GM12865 (cell line): Measurements from ENCODE around the gene GCAT.
A peak's percentile ranks its signal among the peaks of the same experiment; 100 is the strongest.

Experiments used
- DNase-seq: peaks from one replicate; pipeline ENCODE4 v3.0.0; 2010; ENCODE audit warnings: low read depth
- H3K4me3 ChIP-seq: 2 replicates; pipeline ENCODE4 v1.5.1; 2011; ENCODE audit warnings: mild to moderate bottlenecking, low read depth, low read length, control low read depth
- TF ChIP-seq, protein P1 (sequence below): IDR thresholded peaks from 2 replicates; pipeline ENCODE4 v1.5.1; 2011; ENCODE audit warnings: low read length, control low read depth, low read depth, inconsistent platforms; ENCODE audit not compliant: insufficient read depth; ENCODE audit errors: missing control alignments

Gene GCAT

DNA sequence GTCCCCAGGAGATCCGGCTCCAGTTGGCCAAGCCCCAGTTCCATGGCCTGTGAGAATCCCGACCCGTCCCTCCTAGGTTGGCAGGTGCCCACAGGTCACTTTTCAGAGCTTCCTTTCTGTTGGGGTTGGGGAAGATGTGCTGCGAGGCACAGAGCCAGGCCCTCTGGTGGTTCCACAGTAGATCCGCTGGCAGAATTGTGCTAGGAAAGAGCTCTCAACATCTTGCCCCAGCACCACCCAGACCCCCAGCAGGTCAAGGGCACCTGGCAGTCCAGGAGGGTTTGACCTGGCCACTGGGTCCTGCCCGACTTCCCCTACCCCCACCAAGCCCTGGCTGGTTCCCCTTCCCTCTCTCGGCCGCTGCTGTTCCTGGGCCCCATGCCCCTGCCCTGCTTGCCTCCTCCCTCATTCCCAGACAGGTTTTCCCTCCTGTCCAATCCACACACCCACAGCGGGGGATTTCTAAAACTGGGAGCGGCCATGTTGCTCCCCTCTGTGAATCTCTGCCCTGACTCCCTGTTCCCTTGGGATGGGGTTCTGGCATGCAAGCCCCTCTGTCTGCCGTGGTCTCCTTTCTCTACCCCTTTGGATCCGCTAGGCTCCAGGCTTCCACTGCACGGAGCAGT lies 26.2 kb upstream of the GCAT start:
- TF ChIP-seq, protein P1, sequence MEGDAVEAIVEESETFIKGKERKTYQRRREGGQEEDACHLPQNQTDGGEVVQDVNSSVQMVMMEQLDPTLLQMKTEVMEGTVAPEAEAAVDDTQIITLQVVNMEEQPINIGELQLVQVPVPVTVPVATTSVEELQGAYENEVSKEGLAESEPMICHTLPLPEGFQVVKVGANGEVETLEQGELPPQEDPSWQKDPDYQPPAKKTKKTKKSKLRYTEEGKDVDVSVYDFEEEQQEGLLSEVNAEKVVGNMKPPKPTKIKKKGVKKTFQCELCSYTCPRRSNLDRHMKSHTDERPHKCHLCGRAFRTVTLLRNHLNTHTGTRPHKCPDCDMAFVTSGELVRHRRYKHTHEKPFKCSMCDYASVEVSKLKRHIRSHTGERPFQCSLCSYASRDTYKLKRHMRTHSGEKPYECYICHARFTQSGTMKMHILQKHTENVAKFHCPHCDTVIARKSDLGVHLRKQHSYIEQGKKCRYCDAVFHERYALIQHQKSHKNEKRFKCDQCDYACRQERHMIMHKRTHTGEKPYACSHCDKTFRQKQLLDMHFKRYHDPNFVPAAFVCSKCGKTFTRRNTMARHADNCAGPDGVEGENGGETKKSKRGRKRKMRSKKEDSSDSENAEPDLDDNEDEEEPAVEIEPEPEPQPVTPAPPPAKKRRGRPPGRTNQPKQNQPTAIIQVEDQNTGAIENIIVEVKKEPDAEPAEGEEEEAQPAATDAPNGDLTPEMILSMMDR, result peak; percentile 3
- DNase-seq, result no peak
- H3K4me3 ChIP-seq, result no peak overlapping the region

DNA sequence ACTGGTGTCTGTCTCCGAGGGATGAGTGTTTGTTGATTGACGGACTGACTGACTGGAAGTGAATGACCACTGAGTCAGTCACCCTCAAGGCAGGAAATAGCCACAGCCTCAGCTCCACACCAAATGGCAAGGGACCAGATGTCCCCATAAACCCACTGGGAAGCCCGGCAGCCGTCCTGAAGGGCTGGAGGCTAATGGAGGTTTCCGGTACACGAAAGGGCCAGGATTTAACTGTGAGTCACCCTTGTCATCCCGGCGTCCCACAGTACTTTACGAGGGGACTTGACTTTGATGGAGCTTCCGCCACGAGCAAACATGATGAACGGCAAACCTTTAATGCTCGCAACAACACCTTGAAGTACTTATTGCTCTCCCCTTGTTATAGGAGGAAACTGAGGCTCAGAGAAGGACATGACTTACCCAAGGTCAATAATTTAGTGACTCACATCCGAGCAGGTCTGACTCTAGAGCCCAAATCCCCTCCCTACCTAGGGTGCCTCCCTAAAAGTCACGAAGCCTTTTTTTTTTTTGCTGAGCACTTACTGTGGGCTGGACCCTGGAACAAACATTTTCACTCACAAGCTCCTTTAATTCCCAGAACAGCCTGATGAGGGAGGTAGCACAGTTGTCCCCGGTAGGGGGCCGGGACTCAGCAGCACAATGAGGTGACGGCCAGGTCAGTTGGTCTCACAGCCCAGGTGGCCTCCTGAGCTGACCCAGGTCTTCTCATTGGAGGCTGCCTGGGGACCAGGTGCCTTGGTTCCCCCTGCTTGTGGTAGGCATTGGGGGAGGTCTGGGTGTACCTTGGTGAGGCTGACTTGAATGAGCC lies 25.2 kb upstream of the GCAT start:
- TF ChIP-seq, protein P1, result no peak
- no peak overlapping the region for H3K4me3 ChIP-seq
- DNase-seq, result no peak

DNA sequence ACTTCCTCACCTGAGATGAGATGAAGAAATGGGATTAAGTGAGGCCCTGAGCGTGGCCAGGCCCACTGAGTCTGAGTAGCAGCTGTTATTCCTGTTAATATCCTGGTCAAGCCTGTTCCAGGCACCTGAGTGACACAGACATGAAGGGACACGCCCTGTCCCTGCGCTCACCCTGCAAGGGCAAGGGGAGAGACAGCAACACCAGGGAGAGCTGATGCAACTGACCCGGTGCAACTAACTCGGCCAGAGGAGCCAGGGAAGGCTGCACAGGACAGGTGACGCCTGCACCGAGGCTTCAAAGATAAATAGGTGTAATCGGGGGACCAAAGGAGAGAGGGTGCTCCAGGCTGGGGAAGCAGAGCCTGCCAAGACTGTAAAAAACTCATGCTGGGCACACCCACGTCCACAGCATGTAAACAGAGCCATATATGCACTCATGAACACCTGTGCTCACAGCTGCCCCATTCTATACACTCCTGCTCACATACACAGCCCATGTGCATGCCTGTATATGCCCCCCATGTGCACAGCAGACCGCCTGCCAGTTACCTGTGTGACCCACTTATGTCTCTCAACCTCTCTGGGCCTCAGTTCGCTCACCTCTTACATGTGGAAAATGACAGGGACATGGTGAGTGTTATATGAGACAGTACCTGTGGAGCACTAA lies 22.8 kb upstream of the GCAT start:
- TF ChIP-seq, protein P1, result no peak
- no peak for DNase-seq

DNA sequence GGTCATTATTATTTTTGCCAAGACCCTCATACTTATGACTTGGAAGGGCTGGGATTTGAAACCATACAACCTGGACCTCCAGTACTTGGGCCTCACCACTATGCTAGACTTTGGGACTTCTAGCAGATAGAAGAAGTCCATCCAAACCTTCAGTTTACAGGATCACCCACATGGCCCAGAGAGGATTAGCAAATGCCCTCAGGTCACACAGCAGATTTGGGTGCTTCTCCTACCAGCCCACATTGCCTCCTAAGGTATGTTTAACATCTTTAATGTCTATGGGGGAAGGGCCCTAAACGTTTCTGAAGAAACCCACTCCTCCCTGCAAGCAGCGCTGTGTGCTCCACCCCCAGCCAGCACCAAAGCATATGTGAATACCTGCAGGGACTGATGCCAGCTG lies 17.5 kb upstream of the GCAT start:
- TF ChIP-seq, protein P1, result no peak
- no peak for DNase-seq
- H3K4me3 ChIP-seq, result no peak overlapping the region

More for the DNA sequence above, 22.8 kb upstream of the GCAT start:
- no peak overlapping the region for H3K4me3 ChIP-seq

DNA sequence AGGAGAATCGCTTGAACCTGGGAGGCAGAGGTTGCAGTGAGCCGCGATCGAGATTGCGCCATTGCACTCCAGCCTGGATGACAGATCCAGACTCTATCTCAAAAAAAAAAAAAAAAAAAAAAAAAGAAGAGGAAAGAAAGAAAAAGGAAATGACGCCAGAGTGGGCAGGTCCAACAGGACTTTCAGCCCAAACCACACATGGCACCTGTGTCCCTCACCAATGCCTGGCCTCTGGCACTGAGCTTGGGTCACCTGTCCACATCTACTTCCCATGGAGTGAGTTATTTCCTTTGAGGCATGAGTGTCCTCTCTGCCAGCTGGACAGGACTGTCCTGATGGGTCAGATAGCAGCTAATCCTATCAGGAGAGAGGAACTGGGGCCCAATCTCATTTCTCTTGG lies 15.2 kb upstream of the GCAT start:
- no peak overlapping the region for H3K4me3 ChIP-seq
- TF ChIP-seq, protein P1, result no peak
- DNase-seq, result no peak

DNA sequence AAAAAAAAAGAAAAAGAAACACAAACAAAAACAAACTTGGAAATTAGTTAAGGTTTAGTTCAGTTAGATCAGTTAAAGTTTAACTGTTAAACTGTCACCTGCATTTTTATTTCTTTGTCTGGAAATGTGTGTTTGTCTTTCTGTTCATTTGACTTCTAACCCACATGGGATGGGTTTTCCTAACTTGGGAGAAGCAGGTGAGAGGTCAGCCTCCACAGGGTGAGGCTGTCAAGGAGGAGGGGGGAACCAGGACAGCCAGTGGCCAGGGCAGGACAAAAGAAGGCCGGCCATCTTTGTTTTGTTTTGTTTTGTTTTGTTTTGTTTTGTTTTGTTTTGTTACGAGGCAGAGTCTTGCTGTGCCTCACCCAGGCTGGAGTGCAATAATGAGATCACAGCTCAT lies 13.4 kb upstream of the GCAT start:
- DNase-seq, result no peak
- no peak overlapping the region for H3K4me3 ChIP-seq
- TF ChIP-seq, protein P1, result no peak
